PFSK-1 (cell line): ENCODE measurements around the gene CDKN1A.
A peak's percentile ranks its signal among the peaks of the same experiment; 100 is the strongest.

ENCODE experiments used
- FOXP2 ChIP-seq: optimal IDR thresholded peaks from 2 replicates; pipeline ENCODE3; 2011; ENCODE audit warnings: borderline replicate concordance, control low read depth, inconsistent platforms; ENCODE audit not compliant: insufficient read depth; ENCODE audit errors: extremely low read length, extremely low read depth
- POLR2AphosphoS5 ChIP-seq: IDR thresholded peaks from 2 replicates; pipeline ENCODE4 v1.6.1; 2012; ENCODE audit warnings: low read depth, mild to moderate bottlenecking, control low read depth, low read length, moderate library complexity
- SIN3A ChIP-seq: IDR thresholded peaks from 2 replicates; pipeline ENCODE4 v1.6.1; 2012; ENCODE audit warnings: mild to moderate bottlenecking, low read length, moderate library complexity, borderline replicate concordance; ENCODE audit not compliant: insufficient read depth
- TAF1 ChIP-seq: IDR thresholded peaks from 2 replicates; pipeline ENCODE4 v1.6.1; 2012; ENCODE audit warnings: low read length, control low read depth, borderline replicate concordance; ENCODE audit not compliant: insufficient read depth
- TF ChIP-seq, protein P1 (sequence below), 2 experiments: IDR thresholded peaks; 2 replicates each; pipeline versions ENCODE4 v1.6.1 to v1.8.0; 2011 to 2012; ENCODE audit warnings: low read depth in 2 of 2, low read length in 2 of 2, control low read depth in 1 of 2, inconsistent platforms in 1 of 2, mild to moderate bottlenecking in 1 of 2, moderate library complexity in 1 of 2; ENCODE audit not compliant: insufficient read depth in 1 of 2

Gene CDKN1A

DNA sequence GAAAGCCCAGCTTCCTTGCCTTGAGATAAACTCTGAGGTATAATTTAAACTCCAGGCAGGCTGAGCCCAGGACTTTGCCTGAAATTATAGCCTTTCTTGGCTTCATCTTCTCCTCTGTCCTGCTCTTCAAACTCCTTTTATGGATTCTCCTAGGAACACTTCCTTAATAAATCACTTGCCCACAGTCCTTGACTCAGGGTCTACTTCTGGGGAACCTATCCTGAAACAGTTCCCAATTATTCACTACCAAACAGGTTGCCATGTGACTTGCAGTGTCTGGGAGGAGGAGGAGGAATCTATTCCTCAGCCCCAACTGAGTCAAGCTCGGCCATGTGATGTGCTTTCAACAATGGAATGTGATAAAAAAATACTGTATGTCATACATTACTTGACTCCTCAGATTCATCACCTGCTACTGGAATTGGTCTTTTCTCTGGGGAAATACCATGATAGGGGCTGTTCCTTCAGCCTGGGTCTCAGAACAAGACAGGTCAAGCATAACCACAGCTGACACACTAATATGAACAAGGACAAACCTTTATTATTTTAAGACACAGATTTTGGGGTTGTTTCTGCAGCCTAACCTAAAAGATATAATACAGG lies 20.5 kb upstream of the CDKN1A start:
- TF ChIP-seq, protein P1, sequence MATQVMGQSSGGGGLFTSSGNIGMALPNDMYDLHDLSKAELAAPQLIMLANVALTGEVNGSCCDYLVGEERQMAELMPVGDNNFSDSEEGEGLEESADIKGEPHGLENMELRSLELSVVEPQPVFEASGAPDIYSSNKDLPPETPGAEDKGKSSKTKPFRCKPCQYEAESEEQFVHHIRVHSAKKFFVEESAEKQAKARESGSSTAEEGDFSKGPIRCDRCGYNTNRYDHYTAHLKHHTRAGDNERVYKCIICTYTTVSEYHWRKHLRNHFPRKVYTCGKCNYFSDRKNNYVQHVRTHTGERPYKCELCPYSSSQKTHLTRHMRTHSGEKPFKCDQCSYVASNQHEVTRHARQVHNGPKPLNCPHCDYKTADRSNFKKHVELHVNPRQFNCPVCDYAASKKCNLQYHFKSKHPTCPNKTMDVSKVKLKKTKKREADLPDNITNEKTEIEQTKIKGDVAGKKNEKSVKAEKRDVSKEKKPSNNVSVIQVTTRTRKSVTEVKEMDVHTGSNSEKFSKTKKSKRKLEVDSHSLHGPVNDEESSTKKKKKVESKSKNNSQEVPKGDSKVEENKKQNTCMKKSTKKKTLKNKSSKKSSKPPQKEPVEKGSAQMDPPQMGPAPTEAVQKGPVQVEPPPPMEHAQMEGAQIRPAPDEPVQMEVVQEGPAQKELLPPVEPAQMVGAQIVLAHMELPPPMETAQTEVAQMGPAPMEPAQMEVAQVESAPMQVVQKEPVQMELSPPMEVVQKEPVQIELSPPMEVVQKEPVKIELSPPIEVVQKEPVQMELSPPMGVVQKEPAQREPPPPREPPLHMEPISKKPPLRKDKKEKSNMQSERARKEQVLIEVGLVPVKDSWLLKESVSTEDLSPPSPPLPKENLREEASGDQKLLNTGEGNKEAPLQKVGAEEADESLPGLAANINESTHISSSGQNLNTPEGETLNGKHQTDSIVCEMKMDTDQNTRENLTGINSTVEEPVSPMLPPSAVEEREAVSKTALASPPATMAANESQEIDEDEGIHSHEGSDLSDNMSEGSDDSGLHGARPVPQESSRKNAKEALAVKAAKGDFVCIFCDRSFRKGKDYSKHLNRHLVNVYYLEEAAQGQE (IDR thresholded peaks at IDR 0.05; ENCODE audit: insufficient read depth in 1 of 2, low read depth in 2 of 2, low read length in 2 of 2), result no peak
- TF ChIP-seq FOXP2, result no peak
- no peak for TF ChIP-seq POLR2AphosphoS5
- TF ChIP-seq SIN3A, result no peak
- no peak for TF ChIP-seq TAF1

DNA sequence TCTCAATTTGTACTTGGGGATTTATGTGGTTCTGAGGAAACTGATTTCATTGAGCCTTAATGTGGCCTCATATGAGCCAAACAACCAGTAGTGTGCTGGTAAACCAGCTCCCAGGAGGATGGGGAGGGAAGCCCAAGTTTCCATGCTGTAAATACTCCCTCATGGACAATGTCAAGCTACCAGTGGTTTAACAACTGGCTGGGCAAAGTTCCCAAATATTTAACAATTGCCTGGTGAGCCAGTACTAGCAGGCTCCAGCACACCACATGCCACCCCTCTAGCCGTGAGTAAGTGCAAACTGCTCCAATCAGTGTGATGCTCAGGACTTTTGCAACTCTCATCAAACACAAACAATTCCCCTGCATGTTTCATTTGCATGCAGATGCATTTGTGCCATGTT lies 19.2 kb upstream of the CDKN1A start:
- TF ChIP-seq FOXP2, result no peak
- TF ChIP-seq TAF1, result no peak
- TF ChIP-seq, protein P1 (IDR thresholded peaks at IDR 0.05; ENCODE audit: insufficient read depth in 1 of 2, low read depth in 2 of 2, low read length in 2 of 2), result no peak
- TF ChIP-seq POLR2AphosphoS5, result no peak
- no peak for TF ChIP-seq SIN3A

DNA sequence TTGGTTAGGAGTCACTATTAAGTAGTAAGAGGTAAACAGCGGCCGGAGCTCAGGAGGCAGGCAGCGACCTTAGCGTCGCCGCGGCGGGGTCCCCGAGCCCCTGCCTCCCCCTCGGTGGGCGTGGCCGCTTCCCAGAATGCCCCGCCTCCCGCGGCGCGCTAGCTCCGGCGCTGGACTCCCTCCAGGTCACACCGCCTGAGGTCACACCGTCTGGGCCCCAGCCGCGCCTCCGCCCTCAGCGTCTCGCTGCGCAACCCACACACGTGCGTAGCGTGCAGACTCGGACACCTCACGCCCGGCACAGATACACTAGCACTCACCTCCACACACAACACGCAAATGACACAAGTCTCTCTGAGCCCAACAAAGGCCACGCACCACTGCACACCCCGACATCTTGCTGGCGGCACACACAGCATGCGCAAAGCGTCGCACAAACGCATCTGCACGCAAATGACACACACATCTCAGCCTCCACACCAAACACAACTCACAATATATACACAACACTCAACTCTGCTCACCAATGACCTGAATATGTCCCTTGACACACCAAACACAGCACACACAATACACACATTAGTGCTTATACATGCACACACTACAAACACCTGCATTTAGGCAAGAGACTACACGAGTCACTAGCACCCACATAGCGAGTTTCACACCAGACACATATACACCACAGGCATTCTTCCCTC lies 17.6 kb upstream of the CDKN1A start:
- TF ChIP-seq POLR2AphosphoS5, result no peak
- TF ChIP-seq FOXP2, result peak; percentile 67

DNA sequence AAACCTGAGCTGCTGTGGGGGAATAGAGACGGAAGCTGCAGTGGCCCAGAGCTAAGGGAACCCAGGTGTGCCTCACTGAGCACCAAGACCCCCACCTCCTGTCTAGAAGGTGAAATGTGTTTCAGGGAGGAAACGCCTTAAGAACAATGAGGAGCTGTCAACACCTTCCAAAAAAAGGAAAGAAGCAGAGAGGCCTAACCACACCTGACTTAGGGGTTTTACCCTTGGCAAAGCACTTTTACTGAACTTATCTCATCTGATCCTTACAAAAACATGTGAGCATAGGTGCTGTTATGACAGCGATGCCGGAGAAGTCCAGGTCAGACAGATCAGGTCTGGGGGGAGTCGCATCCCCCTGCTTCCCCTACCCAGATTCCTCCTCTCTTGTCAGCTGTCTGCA lies 16.1 kb upstream of the CDKN1A start:
- TF ChIP-seq FOXP2 (no peak), SIN3A (no peak), POLR2AphosphoS5 (no peak), TAF1 (no peak)
- TF ChIP-seq, protein P1 (IDR thresholded peaks at IDR 0.05; ENCODE audit: insufficient read depth in 1 of 2, low read depth in 2 of 2, low read length in 2 of 2), result no peak

DNA sequence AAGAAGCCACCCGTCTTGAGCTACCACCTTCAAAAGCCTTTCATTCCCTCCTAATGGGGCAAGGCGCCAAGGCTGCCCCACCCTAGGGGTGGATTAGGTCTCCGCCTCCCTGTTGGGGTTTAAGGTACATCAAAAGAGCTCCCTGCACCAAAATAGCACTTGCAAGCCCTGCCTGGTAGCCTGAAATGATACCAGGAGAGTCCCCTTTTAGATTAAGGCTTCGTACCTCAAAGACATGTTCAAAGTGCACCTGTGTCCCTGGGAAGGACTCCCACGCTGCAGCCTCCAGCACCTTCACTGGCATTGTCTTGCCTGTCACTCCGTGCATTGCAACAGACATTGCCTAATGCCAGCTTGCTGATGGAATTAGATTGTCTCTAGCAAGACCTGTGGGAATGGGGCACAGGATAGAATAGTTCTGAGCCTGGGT lies 15.7 kb upstream of the CDKN1A start:
- TF ChIP-seq SIN3A, result no peak
- no peak for TF ChIP-seq TAF1
- no peak for TF ChIP-seq FOXP2
- TF ChIP-seq, protein P1 (IDR thresholded peaks at IDR 0.05; ENCODE audit: insufficient read depth in 1 of 2, low read depth in 2 of 2, low read length in 2 of 2), result no peak
- no peak for TF ChIP-seq POLR2AphosphoS5
